Measurements from ENCODE around the gene TWNK.

- TF ChIP-seq NFIC (IDR thresholded peaks at IDR 0.05; ENCODE audit: low read depth, low read length), result no peak
- TF ChIP-seq EP300 (IDR thresholded peaks at IDR 0.05; ENCODE audit: borderline replicate concordance in 1 of 2, control insufficient read depth in 1 of 2, low read depth in 2 of 2, low read length in 2 of 2), result no peak
- TF ChIP-seq FOS (IDR thresholded peaks at IDR 0.05; ENCODE audit: borderline replicate concordance, extremely low read depth, insufficient read length), result no peak
- TF ChIP-seq USF1 (IDR thresholded peaks at IDR 0.05; ENCODE audit: borderline replicate concordance, extremely low read length, insufficient read depth, low read depth, low read length), result no peak
- TF ChIP-seq POLR2A (IDR thresholded peaks at IDR 0.05; ENCODE audit: low read depth, low read length), result no peak
- no peak for TF ChIP-seq CTCF (IDR thresholded peaks at IDR 0.05 in 2 of 3, conservative IDR thresholded peaks at IDR 0.05 in 1 of 3; ENCODE audit: control insufficient read depth in 2 of 3, extremely low read depth in 1 of 3, insufficient read depth in 1 of 3, low read depth in 3 of 3, low read length in 3 of 3)
- TF ChIP-seq FOXM1 (IDR thresholded peaks at IDR 0.05; ENCODE audit: low read depth, low read length), result no peak
- TF ChIP-seq DPF2 (IDR thresholded peaks at IDR 0.05), result no peak
- no peak for TF ChIP-seq REST (IDR thresholded peaks at IDR 0.05; ENCODE audit: low read depth, low read length)
- TF ChIP-seq MTA2 (IDR thresholded peaks at IDR 0.05; ENCODE audit: low read depth), result no peak
- TF ChIP-seq PBX3 (IDR thresholded peaks at IDR 0.05; ENCODE audit: insufficient replicate concordance, low read depth, low read length), result no peak
- no peak for TF ChIP-seq KDM1A (IDR thresholded peaks at IDR 0.05; ENCODE audit: borderline replicate concordance)
Measured at GRCh38 chr10:101021239-101021638, 33.9 kb downstream of the TWNK start.
